ENCODE measurements around the gene IRX2.

DNA sequence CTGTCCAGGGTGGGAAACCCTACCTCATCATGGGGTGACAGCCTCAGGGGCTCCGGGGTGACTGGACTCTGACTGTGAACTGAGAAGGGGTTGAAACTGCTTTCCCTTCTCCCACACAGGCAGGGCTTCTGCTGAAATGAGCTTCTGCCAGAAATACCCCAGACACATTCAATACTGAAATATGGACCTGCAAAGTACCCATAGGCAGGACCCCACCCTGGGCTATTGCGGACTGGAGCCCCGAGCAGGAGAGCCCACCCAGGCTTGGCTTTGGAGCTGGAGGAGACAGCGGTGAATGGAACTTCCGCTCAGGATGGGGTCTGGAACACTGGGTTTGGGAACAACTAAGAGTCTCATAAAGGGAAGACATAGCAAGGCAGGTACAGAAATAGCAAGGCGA lies 37.5 kb downstream of the IRX2 start:
- TF ChIP-seq, protein P1, sequence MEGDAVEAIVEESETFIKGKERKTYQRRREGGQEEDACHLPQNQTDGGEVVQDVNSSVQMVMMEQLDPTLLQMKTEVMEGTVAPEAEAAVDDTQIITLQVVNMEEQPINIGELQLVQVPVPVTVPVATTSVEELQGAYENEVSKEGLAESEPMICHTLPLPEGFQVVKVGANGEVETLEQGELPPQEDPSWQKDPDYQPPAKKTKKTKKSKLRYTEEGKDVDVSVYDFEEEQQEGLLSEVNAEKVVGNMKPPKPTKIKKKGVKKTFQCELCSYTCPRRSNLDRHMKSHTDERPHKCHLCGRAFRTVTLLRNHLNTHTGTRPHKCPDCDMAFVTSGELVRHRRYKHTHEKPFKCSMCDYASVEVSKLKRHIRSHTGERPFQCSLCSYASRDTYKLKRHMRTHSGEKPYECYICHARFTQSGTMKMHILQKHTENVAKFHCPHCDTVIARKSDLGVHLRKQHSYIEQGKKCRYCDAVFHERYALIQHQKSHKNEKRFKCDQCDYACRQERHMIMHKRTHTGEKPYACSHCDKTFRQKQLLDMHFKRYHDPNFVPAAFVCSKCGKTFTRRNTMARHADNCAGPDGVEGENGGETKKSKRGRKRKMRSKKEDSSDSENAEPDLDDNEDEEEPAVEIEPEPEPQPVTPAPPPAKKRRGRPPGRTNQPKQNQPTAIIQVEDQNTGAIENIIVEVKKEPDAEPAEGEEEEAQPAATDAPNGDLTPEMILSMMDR (conservative IDR thresholded peaks at IDR 0.05; ENCODE audit: low read depth, low read length) = no peak
- TF ChIP-seq EZH2 (IDR thresholded peaks at IDR 0.05; ENCODE audit: borderline replicate concordance, low read depth, low read length, poor library complexity, severe bottlenecking) = no peak

Measured in A673 (cell line).